NCI-H510A treated with DMSO at 0.1 percent for 48 hours (cell line): ENCODE data around the gene POR.
A peak's percentile ranks its signal among the peaks of the same experiment; 100 is the strongest.
"Not testable (repeated sequence)": the region's sequence is repeated elsewhere in the genome, so short reads cannot be mapped to it uniquely, and the experiment has no call there.

ENCODE experiments used
- DNase-seq: peaks from one replicate; lab custom pipeline; 2025; lab: John Stamatoyannopoulos, UW

The POR gene

GRCh38 chr7:75914655-75915415 is at the start of gene POR:
TSS of gene POR (plus strand) at chr7:75915155. CDS start at chr7:75954002, 38,847 bp downstream.
- DNase-seq = peak; percentile 76

GRCh38 chr7:75866114-75866488 is 48.9 kb upstream of the POR start:
- DNase-seq = no peak

GRCh38 chr7:75866489-75867389 is 48.2 kb upstream of the POR start:
- DNase-seq = peak; percentile 78

- no peak for DNase-seq
Measured at GRCh38 chr7:75867390-75867717, 47.6 kb upstream of the POR start.

GRCh38 chr7:75868153-75868552 is 46.8 kb upstream of the POR start:
- no peak for DNase-seq

- no peak for DNase-seq
Measured at GRCh38 chr7:75869776-75870379, 45.1 kb upstream of the POR start.

GRCh38 chr7:75870557-75871161 is 44.3 kb upstream of the POR start:
- DNase-seq = no peak

- no peak for DNase-seq
Measured at GRCh38 chr7:75872073-75872782, 42.7 kb upstream of the POR start.

- DNase-seq = not testable (repeated sequence)
Measured at GRCh38 chr7:75874180-75874579, 40.8 kb upstream of the POR start.

GRCh38 chr7:75875113-75876080 is 39.6 kb upstream of the POR start:
- DNase-seq = no peak

GRCh38 chr7:75876126-75876881 is 38.7 kb upstream of the POR start:
- no peak for DNase-seq

- no peak for DNase-seq
Measured at GRCh38 chr7:75878312-75878768, 36.6 kb upstream of the POR start.

- peak; percentile 81 for DNase-seq
Measured at GRCh38 chr7:75878769-75879611, 36.0 kb upstream of the POR start, which contains the start of gene RHBDD2. TSS of gene RHBDD2 (plus strand) at chr7:75879034. CDS start at chr7:75879083, 49 bp downstream.

- peak; percentile 7 for DNase-seq
Measured at GRCh38 chr7:75879771-75880184, 35.2 kb upstream of the POR start.

- no peak for DNase-seq
Measured at GRCh38 chr7:75880242-75880641, 34.7 kb upstream of the POR start.

- DNase-seq = no peak
Measured at GRCh38 chr7:75881436-75882095, 33.4 kb upstream of the POR start.

- DNase-seq = not testable (repeated sequence)
Measured at GRCh38 chr7:75883265-75883824, 31.6 kb upstream of the POR start.

- DNase-seq = no peak
Measured at GRCh38 chr7:75884476-75884875, 30.5 kb upstream of the POR start.
